Activated CD8-positive, alpha-beta memory T cell treated with anti-CD3 and anti-CD28 coated beads for 1 hour (primary cell): ENCODE data around the gene FAF2.
"Not testable (repeated sequence)": the region's sequence is repeated elsewhere in the genome, so short reads cannot be mapped to it uniquely, and the experiment has no call there.

Experiments used
- DNase-seq, 2 donors: peaks; one replicate each; pipeline ENCODE4 v3.0.0-alpha.2; 2020; ENCODE audit warnings: low read depth in 1 of 2; ENCODE audit errors: extremely low read depth in 1 of 2

The FAF2 gene

GRCh38 chr5:176415952-176416924 is 31.9 kb upstream of the FAF2 start, which contains the start of gene CLTB:
CLTB (minus strand) TSS chr5:176416539; CDS start chr5:176416363, 176 bp downstream.
- DNase-seq: peak; percentile 60 to 94

- no peak for DNase-seq
Observed at GRCh38 chr5:176416965-176417364, 31.2 kb upstream of the FAF2 start.

- no peak for DNase-seq
Observed at GRCh38 chr5:176418251-176418650, 29.9 kb upstream of the FAF2 start.

GRCh38 chr5:176420086-176420485 is 28.1 kb upstream of the FAF2 start:
- DNase-seq: no peak

- no peak for DNase-seq
Observed at GRCh38 chr5:176420972-176421544, 27.1 kb upstream of the FAF2 start.

GRCh38 chr5:176424181-176424580 is 24.0 kb upstream of the FAF2 start:
- DNase-seq: no peak

GRCh38 chr5:176425138-176425537 is 23.0 kb upstream of the FAF2 start:
- no peak for DNase-seq

GRCh38 chr5:176425791-176426190 is 22.4 kb upstream of the FAF2 start:
- no peak for DNase-seq

GRCh38 chr5:176426876-176427275 is 21.3 kb upstream of the FAF2 start:
- DNase-seq: no peak

- DNase-seq: no peak
Observed at GRCh38 chr5:176427971-176428370, 20.2 kb upstream of the FAF2 start.

GRCh38 chr5:176429972-176430371 is 18.2 kb upstream of the FAF2 start:
- no peak for DNase-seq

- DNase-seq: no peak
Observed at GRCh38 chr5:176432707-176433106, 15.5 kb upstream of the FAF2 start.

GRCh38 chr5:176436656-176437055 is 11.5 kb upstream of the FAF2 start:
- DNase-seq: no peak

GRCh38 chr5:176438959-176439757 is 9.0 kb upstream of the FAF2 start:
- no peak for DNase-seq

GRCh38 chr5:176440927-176441706 is 7.1 kb upstream of the FAF2 start:
- DNase-seq: no peak

- DNase-seq: no peak
Observed at GRCh38 chr5:176441921-176442323, 6.3 kb upstream of the FAF2 start.

- not testable (repeated sequence) for DNase-seq
Observed at GRCh38 chr5:176442911-176443310, 5.3 kb upstream of the FAF2 start.

GRCh38 chr5:176444742-176445141 is 3.4 kb upstream of the FAF2 start:
- DNase-seq: no peak

- no peak for DNase-seq
Observed at GRCh38 chr5:176446028-176446665, 2.0 kb upstream of the FAF2 start.
